Activated CD8-positive, alpha-beta memory T cell treated with anti-CD3 and anti-CD28 coated beads, Interleukin-2, amount 50 U/mL, for 24 hours (primary cell): ENCODE data around the gene IL3RA.
"Not testable (repeated sequence)": the region's sequence is repeated elsewhere in the genome, so short reads cannot be mapped to it uniquely, and the experiment has no call there.

ENCODE experiments used
- DNase-seq: peaks from one replicate; pipeline ENCODE4 v3.0.0-alpha.2; 2020; ENCODE audit errors: extremely low read depth

The IL3RA gene

GRCh38 chrX:1398431-1399340, 62.1 kb downstream of the IL3RA start:
- DNase-seq, result no peak

- no peak for DNase-seq
These were observed 63.5 kb downstream of the IL3RA start for GRCh38 chrX:1400049-1400448.

DNA sequence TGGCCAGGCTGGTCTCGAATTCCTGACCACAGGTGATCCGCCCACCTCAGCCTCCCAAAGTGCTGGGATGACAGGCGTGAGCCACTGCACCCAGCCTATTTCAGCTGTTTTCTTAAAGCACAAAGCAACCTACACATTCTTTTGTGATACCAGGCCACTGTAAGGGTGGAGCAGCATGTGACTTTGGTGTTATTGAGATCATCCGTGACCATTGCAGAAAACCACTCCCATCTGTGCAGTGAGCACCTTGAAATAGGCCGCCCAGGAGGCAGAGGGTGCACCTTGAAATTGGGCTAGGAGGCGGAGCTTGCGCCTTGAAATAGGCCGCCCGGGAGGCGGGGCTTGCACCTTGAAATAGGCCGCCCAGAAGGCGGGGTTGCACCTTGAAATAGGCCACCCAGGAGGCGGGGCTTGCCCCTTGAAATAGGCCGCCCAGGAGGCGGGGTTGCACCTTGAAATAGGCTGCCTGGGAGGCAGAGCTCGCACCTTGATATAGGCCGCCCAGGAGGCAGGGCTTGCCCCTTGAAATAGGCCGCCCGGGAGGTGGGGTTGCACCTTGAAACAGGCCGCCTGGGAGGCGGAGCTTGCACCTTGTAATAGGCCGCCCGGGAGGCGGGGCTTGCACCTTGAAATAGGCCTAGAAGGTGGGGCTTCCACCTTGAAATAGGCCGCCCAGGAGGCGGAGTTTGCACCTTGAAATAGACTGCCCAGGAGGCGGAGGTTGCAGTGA, 64.3 kb downstream of the IL3RA start:
- DNase-seq, result no peak

DNA sequence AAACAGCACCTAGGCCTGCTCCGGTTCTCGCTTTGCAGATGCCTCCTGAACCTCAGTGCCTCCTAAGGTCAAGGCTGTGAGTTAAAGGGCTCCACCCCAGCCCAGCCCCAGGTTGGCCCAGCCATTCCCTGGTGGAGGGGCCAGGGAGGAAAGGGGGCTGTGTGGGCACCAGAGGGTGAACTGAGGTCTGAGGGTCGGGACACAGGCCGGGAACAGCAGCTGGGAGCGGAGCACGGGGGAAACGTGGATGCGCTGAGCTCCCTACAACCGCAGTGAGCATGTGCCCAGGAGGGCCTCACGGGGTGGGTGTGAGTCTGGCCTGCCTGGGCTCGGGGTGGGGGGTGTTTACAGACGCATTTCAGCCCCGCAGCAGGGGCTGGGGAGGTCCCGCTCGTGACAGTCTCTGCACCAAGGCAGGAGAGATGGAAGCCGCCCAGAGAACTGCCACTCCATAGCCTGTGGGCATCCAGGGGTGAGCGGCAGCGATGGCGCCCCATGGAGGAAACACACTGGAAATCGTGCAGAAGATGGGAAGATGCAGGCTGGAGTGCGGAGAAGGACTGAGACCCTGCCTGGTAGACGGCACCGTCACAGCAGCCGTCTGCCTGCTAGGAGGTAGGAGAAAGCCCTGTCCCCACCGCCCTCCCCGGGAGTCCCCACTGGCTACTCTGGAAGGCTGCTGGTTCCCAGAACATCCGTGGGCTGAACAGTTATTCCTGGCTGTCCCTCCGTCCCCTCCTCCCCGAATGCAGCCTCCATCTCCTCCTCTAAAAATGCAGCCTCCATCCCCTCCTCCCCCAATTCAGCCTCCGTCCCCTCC, 65.2 kb downstream of the IL3RA start:
- no peak for DNase-seq

DNA sequence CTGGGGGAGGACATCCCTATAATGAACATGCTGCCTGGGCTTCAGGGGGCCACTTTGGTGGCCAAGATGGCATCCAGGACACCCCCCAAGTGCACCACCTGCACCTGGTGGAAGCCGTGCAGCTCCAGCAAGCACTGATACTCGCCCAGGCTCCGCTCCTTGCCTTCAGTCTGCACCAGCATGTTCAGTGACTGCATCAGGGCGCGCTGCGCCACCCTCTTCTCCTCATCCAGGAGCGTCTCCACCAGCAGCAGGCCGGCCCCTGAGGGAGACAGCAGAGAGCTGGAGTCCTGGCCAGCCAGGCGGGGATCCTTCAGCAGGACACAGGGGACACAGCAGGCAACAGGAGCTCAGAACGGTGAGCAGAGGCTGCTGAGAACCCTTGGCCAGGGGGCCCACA, 66.6 kb downstream of the IL3RA start:
- DNase-seq, result no peak

- DNase-seq, result not testable (repeated sequence)
These were observed 67.3 kb downstream of the IL3RA start for GRCh38 chrX:1403867-1404266.

DNA sequence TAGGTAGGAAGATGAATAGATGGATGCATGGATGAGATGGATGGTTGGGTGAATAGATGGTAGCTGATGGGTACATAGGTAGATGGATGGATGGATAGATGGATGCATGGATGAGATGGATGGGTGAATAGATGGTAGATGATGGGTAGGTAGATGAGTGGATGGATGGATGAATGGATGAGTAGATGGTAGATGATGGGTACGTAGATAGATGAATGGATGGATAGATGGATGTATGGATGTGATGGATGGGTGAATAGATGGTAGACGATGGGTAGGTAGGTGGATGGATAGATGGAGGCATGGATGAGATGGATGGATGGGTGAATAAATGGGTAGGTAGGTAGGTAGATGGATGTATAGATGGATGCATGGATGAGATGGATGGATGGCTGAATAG, 69.2 kb downstream of the IL3RA start:
- DNase-seq, result not testable (repeated sequence)

GRCh38 chrX:1407035-1407434, 70.5 kb downstream of the IL3RA start:
- no peak for DNase-seq

GRCh38 chrX:1411326-1411725, 74.7 kb downstream of the IL3RA start:
- no peak for DNase-seq

DNA sequence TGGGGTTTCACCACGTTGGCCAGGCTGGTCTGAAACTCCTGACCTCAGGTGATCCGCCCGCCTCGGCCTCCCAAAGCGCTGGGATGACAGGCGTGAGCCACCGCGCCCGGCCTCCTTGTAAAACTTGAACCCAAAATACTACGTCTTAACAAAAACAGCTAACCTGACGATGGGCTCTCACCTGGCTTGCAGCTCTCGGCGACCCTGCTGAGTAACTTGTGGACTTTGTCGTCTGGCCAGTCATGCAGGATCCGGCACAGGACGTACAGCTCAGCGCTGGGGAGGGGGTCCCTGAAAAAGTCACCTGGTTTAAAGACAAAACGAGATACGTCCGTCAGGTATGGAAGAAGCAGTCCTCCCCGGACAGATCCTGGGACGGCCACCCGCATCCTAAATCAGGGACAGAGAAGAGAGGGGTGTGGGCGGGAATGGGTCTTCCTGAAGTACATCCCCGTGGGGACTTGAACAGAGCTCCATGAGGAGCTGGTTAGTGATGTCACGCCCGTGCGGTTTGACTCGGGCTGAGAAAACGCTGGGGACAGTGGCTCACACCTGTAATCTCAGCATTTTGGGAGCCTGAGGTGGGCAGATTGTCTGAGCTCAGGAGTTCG, 76.1 kb downstream of the IL3RA start:
- DNase-seq, result no peak

DNA sequence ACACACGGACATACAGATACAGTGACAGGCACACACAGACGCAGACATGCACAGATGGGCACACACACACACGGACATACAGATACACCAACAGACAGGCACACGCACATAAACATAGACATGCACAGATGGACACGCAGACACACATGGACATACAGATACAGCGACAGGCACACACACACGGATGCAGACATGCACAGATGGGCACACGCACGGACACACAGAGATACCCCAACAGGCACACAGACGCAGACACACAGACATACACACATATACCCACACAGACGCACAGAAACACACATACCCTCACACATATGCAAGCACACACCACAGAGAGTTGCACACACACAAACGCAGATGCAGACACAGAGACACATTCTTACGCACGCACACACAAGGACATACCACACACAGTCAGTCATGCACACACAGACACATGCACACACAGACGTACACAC, 79.8 kb downstream of the IL3RA start:
- DNase-seq, result no peak

DNA sequence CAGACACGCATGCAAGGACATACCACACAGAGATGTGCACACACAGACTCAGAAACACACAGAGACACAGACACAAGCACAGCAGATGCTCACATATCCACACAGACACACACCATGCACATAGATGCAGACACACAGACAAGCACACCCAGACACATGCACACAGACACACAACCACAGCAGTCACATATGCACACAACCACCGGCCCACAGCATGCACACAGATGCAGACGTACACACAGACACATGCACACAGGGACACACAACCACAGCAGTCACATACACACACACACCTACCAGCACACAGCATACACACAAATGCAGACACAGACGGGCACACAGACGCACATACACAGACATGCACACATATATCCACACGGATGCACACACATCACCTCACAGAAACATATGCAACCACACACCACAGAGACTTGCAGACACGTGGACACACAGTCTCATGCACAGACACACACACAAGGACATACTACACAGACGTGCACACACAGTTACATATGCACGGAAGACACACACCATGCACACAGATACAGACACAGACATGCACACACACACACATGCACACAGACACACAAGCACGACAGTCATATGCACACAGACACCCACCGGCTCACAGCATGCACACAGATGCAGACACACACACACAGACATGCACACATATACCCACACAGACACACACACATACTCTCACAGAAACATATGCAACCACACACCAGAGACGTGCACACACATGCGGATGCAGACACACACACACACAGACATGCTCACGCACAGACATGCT, 80.6 kb downstream of the IL3RA start:
- no peak for DNase-seq

DNA sequence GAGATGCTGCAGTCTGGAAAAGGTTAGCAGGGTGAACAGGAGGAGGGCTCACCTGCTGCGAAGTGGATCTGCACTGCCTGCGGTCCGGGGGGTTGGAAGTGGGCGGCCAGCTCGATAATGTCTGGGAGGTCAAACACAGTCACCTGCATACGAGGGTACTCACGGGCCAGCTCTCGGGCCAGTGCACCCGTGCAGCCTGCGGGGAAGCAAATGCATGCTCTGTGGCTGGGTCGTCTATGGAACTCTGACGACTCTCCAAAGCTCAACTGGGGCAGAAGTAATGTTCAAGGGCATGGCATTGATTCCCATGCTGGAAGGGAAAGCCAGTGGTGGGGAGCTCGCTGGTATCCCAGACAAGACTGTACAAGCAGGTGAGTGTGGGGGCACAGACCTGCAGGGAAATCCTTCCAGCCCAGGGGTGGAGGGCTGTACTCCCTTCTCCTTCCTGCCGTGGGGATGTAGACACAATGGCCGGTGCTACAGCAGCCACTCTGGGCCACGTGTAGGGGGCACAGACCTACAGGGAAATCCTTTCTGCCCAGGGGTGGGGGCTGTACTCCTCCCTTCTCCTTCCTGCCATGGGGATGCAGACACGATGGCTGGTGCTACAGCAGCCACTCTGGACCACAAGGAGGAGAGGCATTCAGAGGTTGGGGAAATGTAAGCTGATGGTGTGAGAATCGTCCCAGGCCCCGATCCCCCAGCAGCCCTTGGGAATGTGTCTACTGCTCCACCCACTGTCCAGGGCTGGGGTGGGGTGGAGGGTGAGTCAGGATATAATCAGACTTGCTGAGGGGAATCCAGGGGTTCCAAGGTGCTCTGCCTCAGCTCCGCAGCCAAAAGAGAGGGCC, 81.6 kb downstream of the IL3RA start:
- DNase-seq, result no peak

- DNase-seq, result no peak
These were observed 82.4 kb downstream of the IL3RA start for GRCh38 chrX:1418901-1419544.

- no peak for DNase-seq
These were observed 83.2 kb downstream of the IL3RA start for GRCh38 chrX:1419545-1420355.

DNA sequence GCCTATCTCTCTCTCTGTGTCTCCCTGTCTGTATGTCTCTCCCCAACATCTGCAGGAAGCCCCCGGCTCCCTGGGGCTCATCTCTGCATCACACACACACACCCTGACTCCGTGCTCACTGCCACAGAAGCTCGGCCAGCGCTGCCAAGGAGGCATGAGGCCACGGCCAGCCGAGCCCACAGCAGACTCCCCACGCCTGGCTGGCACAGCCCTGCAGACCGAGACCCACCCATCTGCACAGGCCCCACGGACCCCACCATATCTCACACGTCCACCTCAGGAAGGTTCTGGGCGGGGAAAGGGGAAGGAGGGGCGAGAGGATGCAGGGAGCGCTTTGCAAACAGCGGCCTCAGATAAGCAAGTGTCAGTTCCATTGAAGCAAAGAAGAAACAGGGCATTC, 83.8 kb downstream of the IL3RA start:
- DNase-seq, result no peak

DNA sequence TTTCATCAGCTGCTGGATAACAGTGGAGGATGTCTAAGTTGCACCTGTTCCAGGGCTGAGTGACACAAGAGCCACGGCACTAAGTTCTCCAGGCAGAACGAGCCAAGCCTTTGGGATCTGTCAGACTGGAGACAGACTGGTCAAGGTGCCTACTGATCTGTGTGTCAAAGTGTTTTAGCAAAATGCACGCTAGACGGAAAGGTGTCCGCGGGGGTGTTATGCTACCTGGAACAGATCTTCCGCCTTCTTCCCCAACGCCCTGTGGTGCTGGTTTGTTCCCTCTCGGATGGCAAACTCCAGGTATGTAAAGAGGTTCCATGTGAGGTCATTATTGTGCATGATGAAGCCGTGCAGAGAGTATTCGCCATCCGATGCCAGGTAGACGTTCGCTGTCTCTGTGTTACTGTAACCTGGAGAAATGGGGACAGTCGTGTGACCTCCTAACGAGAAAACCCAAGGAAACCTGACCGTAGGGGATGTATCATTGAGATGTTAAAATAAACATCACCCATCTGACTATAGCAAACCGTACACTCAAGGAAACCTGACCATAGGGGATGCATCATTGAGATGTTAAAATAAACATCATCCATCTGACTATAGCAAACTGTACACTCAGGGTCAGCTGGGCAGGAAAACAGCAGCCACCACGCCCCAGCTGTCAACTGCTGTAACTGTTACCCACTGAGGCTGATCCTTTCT, 85.0 kb downstream of the IL3RA start:
- no peak for DNase-seq

- no peak for DNase-seq
These were observed 85.5 kb downstream of the IL3RA start for GRCh38 chrX:1422135-1422465.
